Measurements from ENCODE around the gene LINC00237.

Gene LINC00237

GRCh38 chr20:21139881-21140566 lies 33.9 kb upstream of the LINC00237 start:
- H3K27ac ChIP-seq (ENCODE audit: low read length) = no peak overlapping the region
- no peaks in the 10 kb centered on the region for H3K27me3 ChIP-seq (ENCODE audit: control insufficient read depth in 1 of 2, insufficient read depth in 2 of 2, low read length in 2 of 2)
- peaks cover 3 to 11% of the 10 kb centered on the region in 2 donors for H3K36me3 ChIP-seq (ENCODE audit: control insufficient read depth in 2 of 2, insufficient read depth in 2 of 2, low read length in 2 of 2)
- H3K9ac ChIP-seq (ENCODE audit: low read length in 2 of 2) = no peak overlapping the region
- no peaks in the 10 kb centered on the region for H3K9me3 ChIP-seq (ENCODE audit: control insufficient read depth in 2 of 2, low read length in 2 of 2)
- H3K4me3 ChIP-seq (ENCODE audit: low read length in 2 of 2) = no peak overlapping the region
- no peaks in the 10 kb centered on the region for H3K4me1 ChIP-seq (ENCODE audit: control insufficient read depth, insufficient read depth, low read length)

- Histone ChIP-seq H3K9ac (ENCODE audit: low read length in 2 of 2) (no peak overlapping the region), H3K4me1 (ENCODE audit: control insufficient read depth, insufficient read depth, low read length) (no peaks in the 10 kb centered on the region), H3K36me3 (ENCODE audit: control insufficient read depth in 2 of 2, insufficient read depth in 2 of 2, low read length in 2 of 2) (peaks cover 3 to 11% of the 10 kb centered on the region in 2 donors), H3K9me3 (ENCODE audit: control insufficient read depth in 2 of 2, low read length in 2 of 2) (no peaks in the 10 kb centered on the region), H3K27ac (ENCODE audit: low read length) (no peak overlapping the region), H3K4me3 (ENCODE audit: low read length in 2 of 2) (no peak overlapping the region), H3K27me3 (ENCODE audit: control insufficient read depth in 1 of 2, insufficient read depth in 2 of 2, low read length in 2 of 2) (no peaks in the 10 kb centered on the region)
Observed at GRCh38 chr20:21137078-21137477, 30.9 kb upstream of the LINC00237 start.

- no peaks in the 10 kb centered on the region for H3K27me3 ChIP-seq (ENCODE audit: control insufficient read depth in 1 of 2, insufficient read depth in 2 of 2, low read length in 2 of 2)
- no peaks in the 10 kb centered on the region for H3K4me1 ChIP-seq (ENCODE audit: control insufficient read depth, insufficient read depth, low read length)
- H3K27ac ChIP-seq (ENCODE audit: low read length) = no peak overlapping the region
- H3K4me3 ChIP-seq (ENCODE audit: low read length in 2 of 2) = no peak overlapping the region
- H3K9ac ChIP-seq (ENCODE audit: low read length in 2 of 2) = no peak overlapping the region
- no peaks in the 10 kb centered on the region for H3K9me3 ChIP-seq (ENCODE audit: control insufficient read depth in 2 of 2, low read length in 2 of 2)
- peaks cover 3 to 13% of the 10 kb centered on the region in 2 donors for H3K36me3 ChIP-seq (ENCODE audit: control insufficient read depth in 2 of 2, insufficient read depth in 2 of 2, low read length in 2 of 2)
Observed at GRCh38 chr20:21136015-21136732, 30.0 kb upstream of the LINC00237 start.

- no peak overlapping the region for H3K4me3 ChIP-seq (ENCODE audit: low read length in 2 of 2)
- H3K27ac ChIP-seq (ENCODE audit: low read length) = no peak overlapping the region
- H3K27me3 ChIP-seq (ENCODE audit: control insufficient read depth in 1 of 2, insufficient read depth in 2 of 2, low read length in 2 of 2) = no peaks in the 10 kb centered on the region
- H3K9me3 ChIP-seq (ENCODE audit: control insufficient read depth in 2 of 2, low read length in 2 of 2) = no peaks in the 10 kb centered on the region
- peaks cover 3 to 10% of the 10 kb centered on the region in 2 donors for H3K36me3 ChIP-seq (ENCODE audit: control insufficient read depth in 2 of 2, insufficient read depth in 2 of 2, low read length in 2 of 2)
- no peak overlapping the region for H3K9ac ChIP-seq (ENCODE audit: low read length in 2 of 2)
- H3K4me1 ChIP-seq (ENCODE audit: control insufficient read depth, insufficient read depth, low read length) = no peaks in the 10 kb centered on the region
Observed at GRCh38 chr20:21134883-21135493, 28.8 kb upstream of the LINC00237 start.

- no peak overlapping the region for H3K27ac ChIP-seq (ENCODE audit: low read length)
- no peak overlapping the region for H3K4me3 ChIP-seq (ENCODE audit: low read length in 2 of 2)
- no peaks in the 10 kb centered on the region for H3K27me3 ChIP-seq (ENCODE audit: control insufficient read depth in 1 of 2, insufficient read depth in 2 of 2, low read length in 2 of 2)
- peaks cover 3 to 10% of the 10 kb centered on the region in 2 donors for H3K36me3 ChIP-seq (ENCODE audit: control insufficient read depth in 2 of 2, insufficient read depth in 2 of 2, low read length in 2 of 2)
- H3K9ac ChIP-seq (ENCODE audit: low read length in 2 of 2) = no peak overlapping the region
- H3K9me3 ChIP-seq (ENCODE audit: control insufficient read depth in 2 of 2, low read length in 2 of 2) = no peaks in the 10 kb centered on the region
- H3K4me1 ChIP-seq (ENCODE audit: control insufficient read depth, insufficient read depth, low read length) = no peaks in the 10 kb centered on the region
Observed at GRCh38 chr20:21133917-21134622, 27.9 kb upstream of the LINC00237 start.

- H3K27ac ChIP-seq (ENCODE audit: low read length) = no peak overlapping the region
- peaks cover 3 to 10% of the 10 kb centered on the region in 2 donors for H3K36me3 ChIP-seq (ENCODE audit: control insufficient read depth in 2 of 2, insufficient read depth in 2 of 2, low read length in 2 of 2)
- no peak overlapping the region for H3K4me3 ChIP-seq (ENCODE audit: low read length in 2 of 2)
- H3K27me3 ChIP-seq (ENCODE audit: control insufficient read depth in 1 of 2, insufficient read depth in 2 of 2, low read length in 2 of 2) = no peaks in the 10 kb centered on the region
- no peak overlapping the region for H3K9ac ChIP-seq (ENCODE audit: low read length in 2 of 2)
- no peaks in the 10 kb centered on the region for H3K4me1 ChIP-seq (ENCODE audit: control insufficient read depth, insufficient read depth, low read length)
- H3K9me3 ChIP-seq (ENCODE audit: control insufficient read depth in 2 of 2, low read length in 2 of 2) = no peaks in the 10 kb centered on the region
Observed at GRCh38 chr20:21133404-21133803, 27.2 kb upstream of the LINC00237 start.

GRCh38 chr20:21129861-21130260 lies 23.7 kb upstream of the LINC00237 start:
- H3K27me3 ChIP-seq (ENCODE audit: control insufficient read depth in 1 of 2, insufficient read depth in 2 of 2, low read length in 2 of 2) = no peaks in the 10 kb centered on the region
- no peak overlapping the region for H3K4me3 ChIP-seq (ENCODE audit: low read length in 2 of 2)
- no peak overlapping the region for H3K9ac ChIP-seq (ENCODE audit: low read length in 2 of 2)
- H3K36me3 ChIP-seq (ENCODE audit: control insufficient read depth in 2 of 2, insufficient read depth in 2 of 2, low read length in 2 of 2) = peaks cover 0 to 7% of the 10 kb centered on the region in 2 donors
- peaks cover 4% of the 10 kb centered on the region for H3K4me1 ChIP-seq (ENCODE audit: control insufficient read depth, insufficient read depth, low read length)
- H3K27ac ChIP-seq (ENCODE audit: low read length) = no peak overlapping the region
- H3K9me3 ChIP-seq (ENCODE audit: control insufficient read depth in 2 of 2, low read length in 2 of 2) = no peaks in the 10 kb centered on the region

GRCh38 chr20:21127201-21127981 lies 21.2 kb upstream of the LINC00237 start:
- Histone ChIP-seq H3K27ac (ENCODE audit: low read length) (no peak overlapping the region), H3K9ac (ENCODE audit: low read length in 2 of 2) (peak overlapping the region in 1 of 2 donors; percentile 90), H3K4me3 (ENCODE audit: low read length in 2 of 2) (no peak overlapping the region), H3K4me1 (ENCODE audit: control insufficient read depth, insufficient read depth, low read length) (peaks cover 4% of the 10 kb centered on the region), H3K36me3 (ENCODE audit: control insufficient read depth in 2 of 2, insufficient read depth in 2 of 2, low read length in 2 of 2) (peaks cover 0 to 7% of the 10 kb centered on the region in 2 donors), H3K27me3 (ENCODE audit: control insufficient read depth in 1 of 2, insufficient read depth in 2 of 2, low read length in 2 of 2) (no peaks in the 10 kb centered on the region), H3K9me3 (ENCODE audit: control insufficient read depth in 2 of 2, low read length in 2 of 2) (no peaks in the 10 kb centered on the region)

- Histone ChIP-seq H3K36me3 (ENCODE audit: control insufficient read depth in 2 of 2, insufficient read depth in 2 of 2, low read length in 2 of 2) (peaks cover 0 to 5% of the 10 kb centered on the region in 2 donors), H3K9me3 (ENCODE audit: control insufficient read depth in 2 of 2, low read length in 2 of 2) (no peaks in the 10 kb centered on the region), H3K27ac (ENCODE audit: low read length) (peak overlapping the region; percentile 58), H3K27me3 (ENCODE audit: control insufficient read depth in 1 of 2, insufficient read depth in 2 of 2, low read length in 2 of 2) (no peaks in the 10 kb centered on the region), H3K4me1 (ENCODE audit: control insufficient read depth, insufficient read depth, low read length) (peaks cover 4% of the 10 kb centered on the region), H3K4me3 (ENCODE audit: low read length in 2 of 2) (peak overlapping the region; percentile 71 to 83), H3K9ac (ENCODE audit: low read length in 2 of 2) (peak overlapping the region; percentile 76 to 90)
Observed at GRCh38 chr20:21126581-21126870, 20.4 kb upstream of the LINC00237 start.
